PC-9 (cell line): Measurements from ENCODE around the gene CYP24A1.

ENCODE experiments used
- CTCF ChIP-seq: fragments of 200-600 bp; sonication (generic); conservative IDR thresholded peaks from 2 replicates; pipeline ENCODE4 v1.6.1; 2017; ENCODE audit warnings: mixed run types, antibody characterized with exemption, mild to moderate bottlenecking, moderate library complexity
- EZH2 ChIP-seq: fragments of 200-600 bp; sonication (generic); IDR thresholded peaks from 2 replicates; pipeline ENCODE4 v1.8.0; 2017; ENCODE audit warnings: antibody characterized with exemption, low read depth

GRCh38 chr20:54156981-54157835, 16.6 kb downstream of the CYP24A1 start:
- TF ChIP-seq EZH2 (no peak), CTCF (no peak)
